Measurements from ENCODE around the gene ZNF655.
A peak's percentile ranks its signal among the peaks of the same experiment; 100 is the strongest.

ZNF655 gene

GRCh38 chr7:99557196-99557607 is 1.2 kb upstream of the ZNF655 start:
- DNase-seq (no peak), ATAC-seq (ENCODE audit: insufficient read depth, low read depth) (no peak)
- TF ChIP-seq CTCF (IDR thresholded peaks at IDR 0.05; ENCODE audit: borderline replicate concordance, extremely low read depth, low read length, poor library complexity, severe bottlenecking) (no peak), EZH2 (IDR thresholded peaks at IDR 0.05; ENCODE audit: borderline replicate concordance, low read depth, low read length, severe bottlenecking) (no peak)
- no peaks in the 10 kb centered on the region for H3K27me3 ChIP-seq (ENCODE audit: insufficient read depth, low read length, poor library complexity)
- peaks cover 67% of the 10 kb centered on the region for H3K36me3 ChIP-seq (ENCODE audit: insufficient read depth, low read length)
- peaks cover 24% of the 10 kb centered on the region; the same call in 1 of the 2 replicates for H4K20me1 ChIP-seq (ENCODE audit: insufficient read depth, low read length)
- H3K4me2 ChIP-seq (ENCODE audit: insufficient read depth, low read length), result peak overlapping the region; percentile 89
- H3K4me3 ChIP-seq (ENCODE audit: low read depth in 1 of 2, low read length in 2 of 2), result peak overlapping the region; percentile 87 to 97
- peaks cover 53% of the 10 kb centered on the region for H3K4me1 ChIP-seq (ENCODE audit: insufficient read depth, low read length)
- H3K79me2 ChIP-seq (ENCODE audit: insufficient read depth, low read length), result peaks cover 72% of the 10 kb centered on the region
- H3K9me3 ChIP-seq (ENCODE audit: insufficient read depth, low read length, severe bottlenecking), result no peaks in the 10 kb centered on the region
- peak overlapping the region; percentile 99 for H3K27ac ChIP-seq (ENCODE audit: low read length)
- peak overlapping the region; percentile 99 for H3K9ac ChIP-seq (ENCODE audit: low read depth, low read length)
- no peak overlapping the region for H2AFZ ChIP-seq (ENCODE audit: low read depth, low read length)

GRCh38 chr7:99557940-99558305 is 519 bp upstream of the ZNF655 start:
- Histone ChIP-seq H2AFZ (ENCODE audit: low read depth, low read length) (peak overlapping the region; percentile 97), H3K27ac (ENCODE audit: low read length) (peak overlapping the region; percentile 99), H3K9ac (ENCODE audit: low read depth, low read length) (peak overlapping the region; percentile 99), H3K36me3 (ENCODE audit: insufficient read depth, low read length) (peaks cover 74% of the 10 kb centered on the region), H3K9me3 (ENCODE audit: insufficient read depth, low read length, severe bottlenecking) (no peaks in the 10 kb centered on the region), H3K27me3 (ENCODE audit: insufficient read depth, low read length, poor library complexity) (no peaks in the 10 kb centered on the region), H3K4me1 (ENCODE audit: insufficient read depth, low read length) (peaks cover 47% of the 10 kb centered on the region), H3K79me2 (ENCODE audit: insufficient read depth, low read length) (peaks cover 75% of the 10 kb centered on the region), H4K20me1 (ENCODE audit: insufficient read depth, low read length) (peaks cover 27% of the 10 kb centered on the region; the same call in 1 of the 2 replicates), H3K4me3 (ENCODE audit: low read depth in 1 of 2, low read length in 2 of 2) (peak overlapping the region; percentile 87 to 97), H3K4me2 (ENCODE audit: insufficient read depth, low read length) (peak overlapping the region; percentile 89)
- ATAC-seq (ENCODE audit: insufficient read depth, low read depth), result peak; percentile 66
- TF ChIP-seq EZH2 (IDR thresholded peaks at IDR 0.05; ENCODE audit: borderline replicate concordance, low read depth, low read length, severe bottlenecking), result no peak
- TF ChIP-seq CTCF (IDR thresholded peaks at IDR 0.05; ENCODE audit: borderline replicate concordance, extremely low read depth, low read length, poor library complexity, severe bottlenecking), result no peak
- no peak for DNase-seq

GRCh38 chr7:99559175-99559915 is 903 bp downstream of the ZNF655 start:
- peaks cover 80% of the 10 kb centered on the region for H3K36me3 ChIP-seq (ENCODE audit: insufficient read depth, low read length)
- DNase-seq, result no peak
- H3K79me2 ChIP-seq (ENCODE audit: insufficient read depth, low read length), result peaks cover 87% of the 10 kb centered on the region

More at GRCh38 chr7:99559175-99559915, 903 bp downstream of the ZNF655 start:
- no peak for ATAC-seq (ENCODE audit: insufficient read depth, low read depth)
- Histone ChIP-seq H3K4me2 (ENCODE audit: insufficient read depth, low read length) (peak overlapping the region; percentile 76), H2AFZ (ENCODE audit: low read depth, low read length) (peak overlapping the region; percentile 69), H4K20me1 (ENCODE audit: insufficient read depth, low read length) (peaks cover 28% of the 10 kb centered on the region; the same call in 1 of the 2 replicates), H3K4me1 (ENCODE audit: insufficient read depth, low read length) (peaks cover 36% of the 10 kb centered on the region), H3K27ac (ENCODE audit: low read length) (peak overlapping the region; percentile 99), H3K4me3 (ENCODE audit: low read depth in 1 of 2, low read length in 2 of 2) (peak overlapping the region; percentile 87 to 97), H3K27me3 (ENCODE audit: insufficient read depth, low read length, poor library complexity) (no peaks in the 10 kb centered on the region), H3K9ac (ENCODE audit: low read depth, low read length) (peak overlapping the region; percentile 99), H3K9me3 (ENCODE audit: insufficient read depth, low read length, severe bottlenecking) (no peaks in the 10 kb centered on the region)
- TF ChIP-seq CTCF (IDR thresholded peaks at IDR 0.05; ENCODE audit: borderline replicate concordance, extremely low read depth, low read length, poor library complexity, severe bottlenecking) (no peak), EZH2 (IDR thresholded peaks at IDR 0.05; ENCODE audit: borderline replicate concordance, low read depth, low read length, severe bottlenecking) (no peak)

Measured in DND-41 (cell line).